Panc1 (cell line): ENCODE measurements around the gene OR2AE1. TPM values are rescaled to one million over a fixed set of nuclear protein-coding genes. Genes with fewer than 3 reads are reported as not detected.

Experiments used
- ATAC-seq: fragments of 200-7000 bp; cut with Tn5 transposase; 2 replicates; pipeline ENCODE4 v1.9.1; 2020; ENCODE audit warnings: mild to moderate bottlenecking, moderate library complexity
- BruUV-seq: library from RNA; stranded (reverse); fragments of 400-500 nt; replicated peaks from 2 replicates; lab custom pipeline; 2021; lab: Mats Ljungman, UMichigan
- CTCF ChIA-PET: fragments of 300-600 bp; sonication (Branson Sonifier 250); formaldehyde crosslinking; loops from one replicate; lab custom pipeline; 2022; ENCODE audit warnings: antibody characterized with exemption; lab: Charles Lee
- POLR2A ChIA-PET: fragments of 300-600 bp; sonication (Branson Sonifier 250); formaldehyde crosslinking; loops from one replicate; lab custom pipeline; 2022; ENCODE audit warnings: antibody characterized with exemption; lab: Charles Lee
- DNase-seq: peaks from one replicate; pipeline ENCODE4 v3.0.0-alpha.2; 2010; ENCODE audit warnings: low read depth, low spot score
- H3K27ac ChIP-seq: 2 replicates; pipeline ENCODE4 v1.5.1; 2011; ENCODE audit warnings: mild to moderate bottlenecking, low read length, inconsistent platforms
- H3K27me3 ChIP-seq: fragments of 200-500 bp; sonication (Bioruptor generic); 2 replicates; pipeline ENCODE4 v1.6.0; 2014; ENCODE audit warnings: low read length, inconsistent platforms; ENCODE audit not compliant: control insufficient read depth, insufficient read depth
- H3K36me3 ChIP-seq: fragments of 200-500 bp; sonication (Bioruptor generic); 2 replicates; pipeline ENCODE4 v1.5.1; 2014; ENCODE audit warnings: inconsistent platforms, mild to moderate bottlenecking, low read length, moderate library complexity; ENCODE audit not compliant: control insufficient read depth, insufficient read depth
- H3K4me1 ChIP-seq: 2 replicates; pipeline ENCODE4 v1.5.1; 2011; ENCODE audit warnings: inconsistent platforms, mild to moderate bottlenecking, low read length, moderate library complexity; ENCODE audit not compliant: control insufficient read depth, insufficient read depth
- H3K4me3 ChIP-seq, 2 experiments: 2 replicates each; pipeline ENCODE4 v1.5.1; 2011 to 2012; ENCODE audit warnings: low read depth in 2 of 2, low read length in 2 of 2, mild to moderate bottlenecking in 2 of 2, inconsistent platforms in 1 of 2, moderate library complexity in 1 of 2
- H3K9me3 ChIP-seq: fragments of 200-500 bp; sonication (Bioruptor generic); 2 replicates; pipeline ENCODE4 v1.5.1; 2014; ENCODE audit warnings: low read depth, mild to moderate bottlenecking, inconsistent platforms, low read length, moderate library complexity; ENCODE audit not compliant: control insufficient read depth, insufficient read depth
- CTCF ChIP-seq: fragments of 450-650 bp; IDR thresholded peaks from 2 replicates; pipeline ENCODE4 v1.5.1; 2017; ENCODE audit warnings: mild to moderate bottlenecking
- REST ChIP-seq, 2 experiments: IDR thresholded peaks; 2 replicates each; pipeline ENCODE4 v1.6.1; 2011 to 2012; ENCODE audit warnings: low read depth in 2 of 2, control low read depth in 1 of 2, low read length in 1 of 2, mild to moderate bottlenecking in 1 of 2, moderate library complexity in 1 of 2; ENCODE audit not compliant: insufficient read depth in 1 of 2
- SIN3A ChIP-seq: IDR thresholded peaks from 2 replicates; pipeline ENCODE4 v1.6.1; 2012; ENCODE audit warnings: low read depth, mild to moderate bottlenecking, low read length, moderate library complexity, borderline replicate concordance; ENCODE audit not compliant: insufficient read depth
- TCF7L2 ChIP-seq: IDR thresholded peaks from 2 replicates; pipeline ENCODE4 v1.6.1; 2011; ENCODE audit warnings: mild to moderate bottlenecking, low read depth, low read length, inconsistent platforms
- in situ Hi-C: cut with HindIII; loops from 2 replicates; pipeline ENCODE4 v1.10.0; 2016; ENCODE audit warnings: low sequenced_read_pairs, low pct_unique_long_range_greater_than_20kb
- intact Hi-C: fragments of 100-400 bp; cut with micrococcal nuclease; formaldehyde crosslinking; loops from one replicate; pipeline ENCODE4 v1.10.0; 2022; ENCODE audit not compliant: unreplicated experiment
- total RNA-seq: library from RNA; stranded (reverse); gene quantifications from one replicate; pipeline ENCODE4 v1.2.1, GENCODE V29; 2021; ENCODE audit not compliant: unreplicated experiment

The OR2AE1 gene
- total RNA-seq, 1 experiment from 2014 or later: not detected

GRCh38 chr7:99833289-99833877 lies 43.5 kb downstream of the OR2AE1 start:
- POLR2A ChIA-PET: no interaction called here
- DNase-seq (no peak), ATAC-seq (no peak)
- CTCF ChIA-PET: no interaction called here
- no TSS peak for BruUV-seq
- Histone ChIP-seq H3K4me1 (no peaks in the 10 kb centered on the region), H3K36me3 (no peaks in the 10 kb centered on the region), H3K27me3 (peaks cover 20% of the 10 kb centered on the region), H3K27ac (no peak overlapping the region), H3K4me3 (no peak overlapping the region), H3K9me3 (no peaks in the 10 kb centered on the region)
- TF ChIP-seq TCF7L2: no peak
- TF ChIP-seq SIN3A: no peak
- no peak for TF ChIP-seq CTCF
- in situ Hi-C loops: no loop called here
- intact Hi-C loops: no loop called here

GRCh38 chr7:99831595-99831994 lies 45.2 kb downstream of the OR2AE1 start:
- in situ Hi-C loops: no loop called here

More at GRCh38 chr7:99831595-99831994, 45.2 kb downstream of the OR2AE1 start:
- no TSS peak for BruUV-seq
- peaks cover 20% of the 10 kb centered on the region for H3K27me3 ChIP-seq
- ChIA-PET CTCF (no interaction called here), POLR2A (interaction anchor here (0.7 kb wide), 1 partner anchor 210 kb away, joined by 5 read pairs; no protein-coding TSS in a partner anchor)
- no peaks in the 10 kb centered on the region for H3K4me1 ChIP-seq
- TF ChIP-seq SIN3A (no peak), REST (IDR thresholded peaks at IDR 0.05; ENCODE audit: insufficient read depth in 1 of 2, low read depth in 2 of 2, low read length in 1 of 2) (no peak), TCF7L2 (no peak)
- H3K9me3 ChIP-seq: no peaks in the 10 kb centered on the region
- DNase-seq (no peak), ATAC-seq (no peak)
- H3K36me3 ChIP-seq: no peaks in the 10 kb centered on the region
- H3K4me3 ChIP-seq: no peak overlapping the region
- intact Hi-C loops: no loop called here
- no peak overlapping the region for H3K27ac ChIP-seq
